HepG2 (cell line): ENCODE measurements around the gene CAMK4.

Experiments used
- AFF4 ChIP-seq: sonication (generic); formaldehyde crosslinking; IDR thresholded peaks from 2 replicates; pipeline ENCODE4 v1.4.0; 2020; ENCODE audit warnings: missing genetic modification reagents
- EZH2 ChIP-seq: conservative IDR thresholded peaks from 2 replicates; pipeline ENCODE4 v1.6.1; 2012; ENCODE audit warnings: mild to moderate bottlenecking, low read depth, low read length, moderate library complexity
- MTF1 ChIP-seq: sonication (generic); formaldehyde crosslinking; IDR thresholded peaks from 2 replicates; pipeline ENCODE4 v1.5.0; 2020; ENCODE audit warnings: missing genetic modification reagents
- NAIF1 ChIP-seq: sonication (generic); formaldehyde crosslinking; IDR thresholded peaks from 2 replicates; pipeline ENCODE4 v1.5.0; 2020; ENCODE audit warnings: mild to moderate bottlenecking, missing genetic modification reagents, borderline replicate concordance
- NFKB2 ChIP-seq: sonication (generic); formaldehyde crosslinking; IDR thresholded peaks from 2 replicates; pipeline ENCODE4 v1.4.0; 2020; ENCODE audit warnings: missing genetic modification reagents, borderline replicate concordance
- PHF5A ChIP-seq: IDR thresholded peaks from one replicate; pipeline ENCODE4 v1.6.1; 2018; ENCODE audit warnings: low read depth, missing genetic modification reagents; ENCODE audit not compliant: unreplicated experiment
- TAF1 ChIP-seq: sonication (generic); formaldehyde crosslinking; IDR thresholded peaks from 2 replicates; pipeline ENCODE4 v1.4.0; 2020; ENCODE audit warnings: missing genetic modification reagents
- YEATS4 ChIP-seq: sonication (generic); formaldehyde crosslinking; IDR thresholded peaks from 2 replicates; pipeline ENCODE4 v1.4.0; 2020; ENCODE audit warnings: missing genetic modification reagents, borderline replicate concordance
- ZNF224 ChIP-seq: sonication (generic); formaldehyde crosslinking; IDR thresholded peaks from 2 replicates; pipeline ENCODE4 v1.5.0; 2020; ENCODE audit warnings: mild to moderate bottlenecking, missing genetic modification reagents
- ZNF644 ChIP-seq: IDR thresholded peaks from 2 replicates; pipeline ENCODE4 v1.6.1; 2016; ENCODE audit warnings: low read depth
- ZSCAN29 ChIP-seq: sonication (generic); formaldehyde crosslinking; conservative IDR thresholded peaks from 2 replicates; pipeline ENCODE4 v1.4.0; 2020; ENCODE audit warnings: mild to moderate bottlenecking, missing genetic modification reagents

GRCh38 chr5:111511174-111511830, 287.1 kb downstream of the CAMK4 start:
- TF ChIP-seq NFKB2 (no peak), EZH2 (no peak), PHF5A (CRISPR knock-in tag) (no peak), ZSCAN29 (CRISPR knock-in tag) (no peak), MTF1 (CRISPR knock-in tag) (no peak), NAIF1 (CRISPR knock-in tag) (no peak), AFF4 (CRISPR knock-in tag) (no peak), YEATS4 (CRISPR knock-in tag) (no peak), ZNF224 (no peak), ZNF644 (no peak), TAF1 (no peak)
